ENCODE results near the gene CYTH1. TPM values are rescaled to one million over a fixed set of nuclear protein-coding genes. Genes with fewer than 3 reads are reported as not detected.
"Not testable (repeated sequence)": the region's sequence is repeated elsewhere in the genome, so short reads cannot be mapped to it uniquely, and the experiment has no call there.

CYTH1 gene
- total RNA-seq, 2 experiments from 2014 or later, result 88.9 to 89.6 TPM

DNA sequence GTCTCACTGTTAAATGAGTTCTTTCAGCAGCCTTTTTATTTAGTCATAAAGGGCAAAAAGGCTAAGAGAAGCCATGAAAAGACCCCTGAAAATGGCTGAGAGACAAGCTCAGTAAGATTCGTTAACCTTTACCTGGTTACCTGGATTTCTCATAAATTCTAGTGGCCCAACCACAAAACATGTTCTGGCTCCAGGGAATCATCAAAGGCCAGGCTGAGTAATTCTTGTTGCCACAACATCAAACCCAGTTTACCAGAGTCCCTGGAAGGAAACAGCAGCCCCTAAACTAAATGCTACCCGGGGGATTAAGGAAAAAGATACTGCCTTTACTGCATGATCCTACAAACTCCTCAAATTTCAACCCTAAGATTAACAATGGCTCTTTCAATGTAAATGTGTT lies 15.8 kb downstream of the CYTH1 start:
- H3K27ac Mint-ChIP-seq, result no peak overlapping the region
- peaks cover 40% of the 10 kb centered on the region for H3K4me1 Mint-ChIP-seq
- no peaks in the 10 kb centered on the region for H3K9me3 Mint-ChIP-seq
- H3K36me3 Mint-ChIP-seq, result peaks cover 18% of the 10 kb centered on the region
- no peaks in the 10 kb centered on the region for H3K27me3 Mint-ChIP-seq
- no peak for DNase-seq
- no peak overlapping the region for H3K4me3 Mint-ChIP-seq

GRCh38 chr17:78765821-78766220 lies 16.3 kb downstream of the CYTH1 start:
- H3K27ac Mint-ChIP-seq, result peak overlapping the region; percentile 15
- no peak overlapping the region for H3K4me3 Mint-ChIP-seq
- H3K36me3 Mint-ChIP-seq, result peaks cover 16% of the 10 kb centered on the region
- H3K4me1 Mint-ChIP-seq, result peaks cover 39% of the 10 kb centered on the region
- no peaks in the 10 kb centered on the region for H3K9me3 Mint-ChIP-seq
- no peak for DNase-seq
- no peaks in the 10 kb centered on the region for H3K27me3 Mint-ChIP-seq

DNA sequence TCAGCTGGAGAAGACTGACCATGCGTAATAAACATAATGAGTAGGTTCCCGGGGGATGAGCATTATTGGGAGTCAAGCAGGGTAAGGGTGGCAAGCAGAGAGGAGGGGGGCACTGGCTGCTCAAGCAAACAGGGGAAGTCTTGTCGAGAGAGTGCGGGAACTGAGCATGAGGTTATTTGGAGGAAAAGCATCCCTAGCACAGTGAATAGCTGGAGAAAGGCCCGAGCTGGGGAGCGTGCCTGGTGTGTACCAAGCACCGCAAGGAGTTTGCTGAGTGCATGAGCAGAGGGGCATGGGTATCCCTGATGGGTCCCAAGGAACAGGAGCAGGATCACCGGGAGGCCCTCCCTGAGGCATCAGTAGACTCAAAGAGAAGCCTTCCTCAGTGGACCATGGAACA lies 17.2 kb downstream of the CYTH1 start:
- H3K4me1 Mint-ChIP-seq, result peaks cover 41% of the 10 kb centered on the region
- DNase-seq, result no peak
- peak overlapping the region; percentile 29 for H3K4me3 Mint-ChIP-seq
- peak overlapping the region; percentile 77 for H3K27ac Mint-ChIP-seq
- H3K36me3 Mint-ChIP-seq, result peaks cover 12% of the 10 kb centered on the region
- no peaks in the 10 kb centered on the region for H3K27me3 Mint-ChIP-seq
- H3K9me3 Mint-ChIP-seq, result no peaks in the 10 kb centered on the region

DNA sequence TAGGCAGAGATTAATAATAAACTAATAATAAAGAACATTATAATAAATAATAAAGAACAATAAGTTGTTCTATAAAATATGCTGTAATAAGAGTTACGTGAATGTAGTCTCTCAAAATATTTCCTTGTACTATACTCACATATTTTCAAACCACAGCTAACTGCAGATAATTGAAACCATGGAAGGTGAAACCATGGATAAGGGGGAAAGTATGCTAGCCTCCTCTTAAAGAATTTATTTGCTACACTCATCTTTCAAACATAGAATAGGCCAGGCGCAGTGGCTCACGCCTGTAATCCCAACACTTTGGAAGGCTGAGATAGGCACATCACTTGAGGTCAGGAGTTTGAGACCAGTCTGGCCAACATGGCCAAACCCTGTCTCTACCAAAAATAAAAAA lies 18.5 kb downstream of the CYTH1 start:
- Mint-ChIP-seq H3K27ac (peak overlapping the region; percentile 47), H3K9me3 (no peaks in the 10 kb centered on the region), H3K27me3 (no peaks in the 10 kb centered on the region), H3K4me3 (no peak overlapping the region), H3K4me1 (peaks cover 54% of the 10 kb centered on the region), H3K36me3 (peaks cover 14% of the 10 kb centered on the region)
- no peak for DNase-seq

GRCh38 chr17:78761789-78762406 lies 20.2 kb downstream of the CYTH1 start:
- Mint-ChIP-seq H3K27me3 (no peaks in the 10 kb centered on the region), H3K36me3 (peaks cover 19% of the 10 kb centered on the region), H3K4me3 (no peak overlapping the region), H3K9me3 (no peaks in the 10 kb centered on the region), H3K4me1 (peaks cover 70% of the 10 kb centered on the region), H3K27ac (peak overlapping the region; percentile 87)
- DNase-seq, result no peak

DNA sequence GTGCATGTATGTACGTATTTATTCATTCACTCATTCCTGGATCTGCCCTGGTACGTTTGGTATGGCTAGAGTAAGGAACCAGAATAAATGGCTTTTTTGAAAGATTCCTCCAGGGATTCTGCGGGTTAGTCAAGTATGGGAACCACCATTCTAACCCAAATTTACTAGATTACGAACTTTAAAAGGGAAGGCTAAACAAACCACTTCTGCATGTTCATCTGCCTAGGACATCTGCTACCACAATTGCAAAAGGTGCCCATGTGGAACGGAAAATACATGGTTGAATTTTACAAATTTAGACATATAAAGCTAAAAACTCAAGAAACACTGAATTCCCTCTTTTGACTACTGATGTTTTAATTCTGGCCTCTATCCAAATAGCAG lies 22.1 kb downstream of the CYTH1 start:
- Mint-ChIP-seq H3K4me1 (peaks cover 79% of the 10 kb centered on the region), H3K36me3 (peaks cover 24% of the 10 kb centered on the region), H3K27ac (peak overlapping the region; percentile 93), H3K4me3 (peak overlapping the region; percentile 62), H3K27me3 (no peaks in the 10 kb centered on the region), H3K9me3 (no peaks in the 10 kb centered on the region)
- no peak for DNase-seq

- H3K4me1 Mint-ChIP-seq, result peaks cover 74% of the 10 kb centered on the region
- peak overlapping the region; percentile 93 for H3K27ac Mint-ChIP-seq
- no peaks in the 10 kb centered on the region for H3K27me3 Mint-ChIP-seq
Measured at GRCh38 chr17:78759203-78759968, 22.7 kb downstream of the CYTH1 start.

GRCh38 chr17:78753316-78754250 lies 28.5 kb downstream of the CYTH1 start:
- H3K4me3 Mint-ChIP-seq, result peak overlapping the region; percentile 46
- H3K4me1 Mint-ChIP-seq, result peaks cover 81% of the 10 kb centered on the region
- H3K36me3 Mint-ChIP-seq, result peaks cover 13% of the 10 kb centered on the region
- no peak for DNase-seq
- no peaks in the 10 kb centered on the region for H3K27me3 Mint-ChIP-seq
- H3K27ac Mint-ChIP-seq, result peak overlapping the region; percentile 92
- no peaks in the 10 kb centered on the region for H3K9me3 Mint-ChIP-seq

More at GRCh38 chr17:78759203-78759968, 22.7 kb downstream of the CYTH1 start:
- Mint-ChIP-seq H3K36me3 (peaks cover 23% of the 10 kb centered on the region), H3K4me3 (peak overlapping the region; percentile 62), H3K9me3 (no peaks in the 10 kb centered on the region)
- DNase-seq, result peak; percentile 71

GRCh38 chr17:78751447-78752161 lies 30.5 kb downstream of the CYTH1 start:
- Mint-ChIP-seq H3K9me3 (no peaks in the 10 kb centered on the region), H3K27me3 (no peaks in the 10 kb centered on the region), H3K4me1 (peaks cover 83% of the 10 kb centered on the region), H3K27ac (peak overlapping the region; percentile 75), H3K36me3 (peaks cover 6% of the 10 kb centered on the region), H3K4me3 (no peak overlapping the region)
- DNase-seq, result no peak

GRCh38 chr17:78751000-78751399 lies 31.1 kb downstream of the CYTH1 start:
- not testable (repeated sequence) for H3K9me3 Mint-ChIP-seq, H3K36me3 Mint-ChIP-seq, H3K27me3 Mint-ChIP-seq, H3K4me3 Mint-ChIP-seq, DNase-seq
- Mint-ChIP-seq H3K27ac (peak overlapping the region; percentile 75), H3K4me1 (peaks cover 83% of the 10 kb centered on the region)

DNA sequence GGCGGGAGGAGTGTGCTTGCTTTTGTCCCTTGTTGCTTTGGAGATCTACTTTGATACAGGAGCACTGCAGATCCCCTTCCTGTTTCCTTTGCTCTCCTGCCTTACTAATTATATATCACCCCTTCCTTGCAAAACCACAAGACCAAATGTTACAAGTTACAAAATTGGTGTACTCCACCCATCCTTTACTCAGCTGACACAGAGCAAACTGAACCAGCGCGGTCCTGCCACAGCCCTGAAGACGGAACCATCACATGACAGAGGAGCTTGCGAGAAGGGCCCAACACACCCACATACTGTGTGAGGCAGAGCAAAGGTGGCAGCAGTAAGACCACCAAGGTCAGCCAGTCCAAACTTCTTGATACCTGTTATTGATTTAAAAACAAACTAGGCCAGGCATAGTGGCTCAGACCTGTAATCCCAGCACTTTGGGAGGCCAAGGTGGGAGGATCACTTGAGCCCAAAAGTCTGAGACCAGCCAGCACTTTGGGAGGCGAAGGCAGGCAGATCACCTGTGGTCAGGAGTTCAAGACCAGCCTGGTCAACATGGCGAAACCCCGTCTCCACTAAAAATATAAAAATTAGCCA lies 33.2 kb downstream of the CYTH1 start:
- H3K4me3 Mint-ChIP-seq, result peak overlapping the region; percentile 62
- peak; percentile 75 for DNase-seq
- peaks cover 92% of the 10 kb centered on the region for H3K4me1 Mint-ChIP-seq
- H3K36me3 Mint-ChIP-seq, result peaks cover 6% of the 10 kb centered on the region
- peak overlapping the region; percentile 90 for H3K27ac Mint-ChIP-seq
- no peaks in the 10 kb centered on the region for H3K9me3 Mint-ChIP-seq
- H3K27me3 Mint-ChIP-seq, result no peaks in the 10 kb centered on the region

DNA sequence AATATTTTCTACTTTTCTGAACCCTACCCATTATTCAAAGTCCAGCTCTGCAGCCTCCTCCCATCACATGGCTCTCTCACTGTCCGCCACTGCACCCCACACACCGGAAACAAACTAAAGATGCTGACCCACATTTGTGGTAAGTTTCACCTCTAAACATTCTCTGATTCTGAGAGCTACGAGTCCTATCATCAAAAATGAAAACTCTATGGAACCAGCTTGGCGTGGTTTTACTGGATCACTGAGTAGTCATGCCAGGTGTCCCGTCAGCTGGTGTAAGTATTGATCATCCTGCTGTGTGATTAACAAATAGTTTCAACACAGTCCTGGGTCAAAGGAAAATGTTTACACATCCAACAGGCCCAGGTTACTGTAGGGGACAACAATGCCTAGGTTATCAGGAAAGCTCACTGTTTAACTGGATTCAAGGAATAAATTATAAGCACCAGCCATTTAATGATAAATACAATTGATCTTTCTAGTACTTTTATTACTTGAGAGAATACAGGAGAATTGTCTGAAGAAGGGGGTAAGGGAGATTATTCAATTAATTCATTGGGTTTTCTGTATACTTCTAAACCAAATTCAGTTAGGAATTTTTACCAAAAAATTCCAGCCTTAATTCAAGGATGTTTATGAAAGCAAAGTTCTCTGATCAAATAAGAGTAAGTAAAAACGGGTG lies 33.9 kb downstream of the CYTH1 start:
- Mint-ChIP-seq H3K27ac (peak overlapping the region; percentile 90), H3K36me3 (peaks cover 11% of the 10 kb centered on the region), H3K9me3 (peaks cover 2% of the 10 kb centered on the region), H3K4me1 (peaks cover 93% of the 10 kb centered on the region), H3K4me3 (peak overlapping the region; percentile 62), H3K27me3 (no peaks in the 10 kb centered on the region)
- peak; percentile 50 for DNase-seq

GRCh38 chr17:78747488-78747887 lies 34.6 kb downstream of the CYTH1 start:
- peak overlapping the region; percentile 24 for H3K4me3 Mint-ChIP-seq

DNA sequence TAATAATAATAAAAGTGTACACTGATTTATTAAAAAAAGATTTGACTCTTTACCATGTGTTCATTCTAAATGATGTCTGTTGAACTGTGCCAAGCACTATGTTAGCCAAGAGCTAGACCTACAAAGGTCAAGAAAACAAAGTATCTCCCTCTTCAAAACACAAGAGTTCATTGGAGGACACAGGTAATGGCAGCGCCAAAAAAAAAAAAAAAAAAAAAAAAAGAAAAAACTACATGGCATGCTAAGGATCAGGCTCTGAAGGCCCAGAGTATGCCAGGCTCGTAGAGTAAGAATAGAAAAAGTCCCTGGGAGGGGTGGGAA lies 35.2 kb downstream of the CYTH1 start:
- H3K9me3 Mint-ChIP-seq, result peaks cover 3% of the 10 kb centered on the region
- peak overlapping the region; percentile 90 for H3K27ac Mint-ChIP-seq
- peaks cover 15% of the 10 kb centered on the region for H3K36me3 Mint-ChIP-seq
- peak overlapping the region; percentile 24 for H3K4me3 Mint-ChIP-seq
- DNase-seq, result no peak
- H3K27me3 Mint-ChIP-seq, result no peaks in the 10 kb centered on the region
- H3K4me1 Mint-ChIP-seq, result peaks cover 92% of the 10 kb centered on the region

More at GRCh38 chr17:78747488-78747887, 34.6 kb downstream of the CYTH1 start:
- no peak for DNase-seq
- H3K9me3 Mint-ChIP-seq, result peaks cover 3% of the 10 kb centered on the region
- no peaks in the 10 kb centered on the region for H3K27me3 Mint-ChIP-seq
- H3K27ac Mint-ChIP-seq, result peak overlapping the region; percentile 90
- H3K4me1 Mint-ChIP-seq, result peaks cover 92% of the 10 kb centered on the region
- peaks cover 14% of the 10 kb centered on the region for H3K36me3 Mint-ChIP-seq
